IMR-90 (cell line): ENCODE data around the gene CCPG1. TPM values are rescaled to one million over a fixed set of nuclear protein-coding genes. Genes with fewer than 3 reads are reported as not detected.

Experiments
- ATAC-seq: fragments of 200-7000 bp; cut with Tn5 transposase; 2 replicates; pipeline ENCODE4 v1.9.1; 2020; ENCODE audit warnings: low read depth, mild to moderate bottlenecking, moderate library complexity
- BruUV-seq: library from RNA; stranded (reverse); fragments of 400-500 nt; replicated peaks from 2 replicates; lab custom pipeline; 2021; lab: Mats Ljungman, UMichigan
- CTCF ChIA-PET: fragments of 300-600 bp; formaldehyde crosslinking; extraction: SDS; loops from one replicate; lab custom pipeline; 2021; ENCODE audit warnings: antibody characterized with exemption; lab: Yijun Ruan, JAX
- POLR2A ChIA-PET: fragments of 300-600 bp; sonication (Branson Sonifier 250); formaldehyde crosslinking; loops from one replicate; lab custom pipeline; 2022; ENCODE audit warnings: antibody characterized with exemption; ENCODE audit not compliant: unreplicated experiment; lab: Charles Lee
- DNase-seq: peaks from one replicate; pipeline ENCODE4 v3.0.0; 2013
- H2AFZ ChIP-seq: replicated peaks from 2 replicates; pipeline ENCODE3; 2013; ENCODE audit warnings: low read length, mild to moderate bottlenecking; ENCODE audit not compliant: poor library complexity
- H2AK5ac ChIP-seq: 2 replicates; pipeline ENCODE4 v1.6.1; 2013; ENCODE audit warnings: low read depth, low read length, inconsistent platforms
- H2AK9ac ChIP-seq: replicated peaks from 2 replicates; pipeline ENCODE3; 2013; ENCODE audit warnings: mild to moderate bottlenecking, low read depth, low read length, moderate library complexity; ENCODE audit not compliant: poor library complexity
- H2BK120ac ChIP-seq: 2 replicates; pipeline ENCODE4 v1.6.1; 2013; ENCODE audit warnings: low read depth, low read length, inconsistent platforms
- H2BK15ac ChIP-seq: 3 replicates; pipeline ENCODE4 v1.6.1; 2013; ENCODE audit warnings: low read depth, low read length, inconsistent platforms
- H2BK20ac ChIP-seq: 2 replicates; pipeline ENCODE4 v1.6.1; 2013; ENCODE audit warnings: low read depth, mild to moderate bottlenecking, inconsistent platforms, low read length, moderate library complexity
- H2BK5ac ChIP-seq: 2 replicates; pipeline ENCODE4 v1.6.1; 2013; ENCODE audit warnings: mild to moderate bottlenecking, low read depth, low read length, inconsistent platforms; ENCODE audit not compliant: poor library complexity, severe bottlenecking
- H3K14ac ChIP-seq: replicated peaks from 2 replicates; pipeline ENCODE4 v1.6.1; 2013; ENCODE audit warnings: low read depth, low read length, inconsistent platforms
- H3K18ac ChIP-seq: 2 replicates; pipeline ENCODE4 v1.6.1; 2013; ENCODE audit warnings: low read depth, low read length, control low read depth
- H3K23ac ChIP-seq: 2 replicates; pipeline ENCODE4 v1.6.1; 2013; ENCODE audit warnings: low read depth, low read length, inconsistent platforms
- H3K27ac ChIP-seq: 2 replicates; pipeline ENCODE4 v1.5.1; 2013; ENCODE audit warnings: mild to moderate bottlenecking, control low read depth, low read length; ENCODE audit not compliant: insufficient read depth
- H3K27me3 ChIP-seq: 2 replicates; pipeline ENCODE4 v1.6.1; 2013; ENCODE audit warnings: low read length; ENCODE audit not compliant: control insufficient read depth, insufficient read depth
- H3K36me3 ChIP-seq: 2 replicates; pipeline ENCODE4 v1.6.1; 2013; ENCODE audit warnings: low read length, mixed read lengths; ENCODE audit not compliant: control insufficient read depth, insufficient read depth
- H3K4ac ChIP-seq: 2 replicates; pipeline ENCODE4 v1.6.1; 2013; ENCODE audit warnings: low read depth, low read length, inconsistent platforms
- H3K4me1 ChIP-seq: 2 replicates; pipeline ENCODE4 v1.6.1; 2013; ENCODE audit warnings: low read length, mixed read lengths; ENCODE audit not compliant: control insufficient read depth, insufficient read depth
- H3K4me2 ChIP-seq: 2 replicates; pipeline ENCODE4 v1.6.1; 2013; ENCODE audit warnings: low read depth, mild to moderate bottlenecking, control low read depth, low read length, moderate library complexity
- H3K4me3 ChIP-seq: 2 replicates; pipeline ENCODE4 v1.5.1; 2013; ENCODE audit warnings: low read depth, mild to moderate bottlenecking, control low read depth, low read length, moderate library complexity; ENCODE audit not compliant: insufficient read depth
- H3K56ac ChIP-seq: 2 replicates; pipeline ENCODE4 v1.6.1; 2013; ENCODE audit warnings: low read length, inconsistent platforms; ENCODE audit not compliant: insufficient read depth; ENCODE audit errors: extremely low read depth
- H3K79me1 ChIP-seq, 2 experiments: 2 replicates each; pipeline ENCODE4 v1.6.1; 2013; ENCODE audit warnings: low read length in 2 of 2, inconsistent platforms in 1 of 2, low read depth in 1 of 2
- H3K9ac ChIP-seq: 2 replicates; pipeline ENCODE4 v1.6.1; 2013; ENCODE audit warnings: low read depth, low read length, control low read depth
- H3K9me1 ChIP-seq: 2 replicates; pipeline ENCODE4 v1.6.1; 2013; ENCODE audit warnings: low read length, inconsistent platforms; ENCODE audit not compliant: insufficient read depth
- H3K9me3 ChIP-seq: 2 replicates; pipeline ENCODE4 v1.6.1; 2013; ENCODE audit warnings: low read length; ENCODE audit not compliant: control insufficient read depth, insufficient read depth
- H4K20me1 ChIP-seq: 2 replicates; pipeline ENCODE4 v1.6.1; 2013; ENCODE audit warnings: low read length, inconsistent platforms; ENCODE audit not compliant: insufficient read depth
- H4K5ac ChIP-seq: 2 replicates; pipeline ENCODE4 v1.6.1; 2013; ENCODE audit warnings: mild to moderate bottlenecking, low read depth, low read length, control low read depth
- H4K8ac ChIP-seq, 2 experiments: 2 replicates each; pipeline ENCODE4 v1.6.1; 2013; ENCODE audit warnings: low read depth in 2 of 2, low read length in 2 of 2, control low read depth in 1 of 2, inconsistent platforms in 1 of 2
- H4K91ac ChIP-seq: 2 replicates; pipeline ENCODE4 v1.6.1; 2013; ENCODE audit warnings: low read depth, low read length, inconsistent platforms; ENCODE audit not compliant: insufficient read depth
- BHLHE40 ChIP-seq: fragments of 150-350 bp; IDR thresholded peaks from 2 replicates; pipeline ENCODE4 v1.6.1; 2016; ENCODE audit warnings: mild to moderate bottlenecking, low read depth, low read length
- CEBPB ChIP-seq: IDR thresholded peaks from 2 replicates; pipeline ENCODE4 v1.6.1; 2012; ENCODE audit warnings: low read depth, low read length, improper control_type of control experiment
- CHD1 ChIP-seq: IDR thresholded peaks from 2 replicates; pipeline ENCODE4 v1.6.1; 2012; ENCODE audit warnings: low read depth, low read length, improper control_type of control experiment
- CTCF ChIP-seq: conservative IDR thresholded peaks from 2 replicates; pipeline ENCODE4 v1.5.1; 2012; ENCODE audit warnings: mild to moderate bottlenecking, low read depth, low read length, improper control_type of control experiment
- ELK1 ChIP-seq: fragments of 150-350 bp; IDR thresholded peaks from 2 replicates; pipeline ENCODE4 v1.6.1; 2016; ENCODE audit warnings: low read depth, mild to moderate bottlenecking, low read length, moderate library complexity, borderline replicate concordance
- FOS ChIP-seq: fragments of 150-350 bp; IDR thresholded peaks from 2 replicates; pipeline ENCODE4 v1.6.1; 2016; ENCODE audit warnings: low read depth, low read length
- MAFK ChIP-seq: IDR thresholded peaks from 2 replicates; pipeline ENCODE4 v1.6.1; 2012; ENCODE audit warnings: low read depth, low read length, improper control_type of control experiment
- MAZ ChIP-seq: IDR thresholded peaks from 2 replicates; pipeline ENCODE4 v1.6.1; 2012; ENCODE audit warnings: low read depth, mild to moderate bottlenecking, low read length, improper control_type of control experiment, moderate library complexity, borderline replicate concordance
- MXI1 ChIP-seq: IDR thresholded peaks from 2 replicates; pipeline ENCODE4 v1.6.1; 2012; ENCODE audit warnings: low read depth, mild to moderate bottlenecking, low read length, moderate library complexity, borderline replicate concordance
- NFE2L2 ChIP-seq: fragments of 150-350 bp; IDR thresholded peaks from 2 replicates; pipeline ENCODE4 v1.6.1; 2016; ENCODE audit warnings: low read depth, mild to moderate bottlenecking, low read length
- POLR2A ChIP-seq: IDR thresholded peaks from 2 replicates; pipeline ENCODE4 v1.6.1; 2012; ENCODE audit warnings: mild to moderate bottlenecking, low read depth, low read length
- RAD21 ChIP-seq: IDR thresholded peaks from 2 replicates; pipeline ENCODE4 v1.6.1; 2012; ENCODE audit warnings: low read length, improper control_type of control experiment
- RCOR1 ChIP-seq: IDR thresholded peaks from 2 replicates; pipeline ENCODE4 v1.6.1; 2012; ENCODE audit warnings: mild to moderate bottlenecking, low read length, improper control_type of control experiment; ENCODE audit not compliant: insufficient replicate concordance
- RFX5 ChIP-seq: IDR thresholded peaks from 2 replicates; pipeline ENCODE4 v1.8.0; 2012; ENCODE audit warnings: low read depth, mild to moderate bottlenecking, low read length, moderate library complexity
- SMC3 ChIP-seq: fragments of 150-350 bp; IDR thresholded peaks from 2 replicates; pipeline ENCODE4 v1.6.1; 2016; ENCODE audit warnings: low read depth, mild to moderate bottlenecking, antibody characterized with exemption, low read length, moderate library complexity
- USF2 ChIP-seq: fragments of 150-350 bp; IDR thresholded peaks from 2 replicates; pipeline ENCODE4 v1.6.1; 2017; ENCODE audit warnings: mild to moderate bottlenecking, antibody characterized with exemption, low read length, low read depth
- WGBS, 2 experiments: methylation state at CpG; one replicate each; pipeline versions ENCODE4 v1.1.5 to v1.1.7; 2013; ENCODE audit warnings: missing lambda C conversion rate in 2 of 2; ENCODE audit not compliant: insufficient read length in 1 of 2; ENCODE audit errors: extremely low coverage in 2 of 2; 5-methylcytosine and 5-hydroxymethylcytosine counted together
- dilution Hi-C: fragments of 300-500 bp; cut with HindIII; formaldehyde crosslinking; loops from one replicate; pipeline ENCODE4 v1.14.3; 2018; ENCODE audit warnings: low sequenced_read_pairs; ENCODE audit not compliant: unreplicated experiment
- in situ Hi-C: fragments of 300-500 bp; cut with MboI; formaldehyde crosslinking; loops from 3 replicates; pipeline ENCODE4 v1.14.3; 2019; ENCODE audit warnings: low sequenced_read_pairs, inconsistent platforms, mixed read lengths
- intact Hi-C: fragments of 100-400 bp; cut with micrococcal nuclease; formaldehyde crosslinking; loops from 2 replicates; pipeline ENCODE4 v1.10.0; 2022
- polyA plus RNA-seq, 3 experiments: library from polyadenylated mRNA; depleted of rRNA; stranded (reverse); fragments of >200 nt; gene quantifications; 2 replicates each; pipeline ENCODE4 v1.2.3, GENCODE V29; 2012; ENCODE audit warnings: low replicate concordance in 1 of 3
- total RNA-seq: library from RNA; depleted of rRNA; stranded (reverse); fragments of >200 nt; gene quantifications from 2 replicates; pipeline ENCODE4 v1.2.3, GENCODE V29; 2012

Gene CCPG1
- total and polyA plus RNA-seq, 2 of the 4 experiments (the other 2 are of a cell fraction), result 11.4 to 14.3 TPM

- Histone ChIP-seq H4K8ac (no peak overlapping the region), H3K14ac (no peak overlapping the region), H3K4me1 (peaks cover under 1% of the 10 kb centered on the region), H3K9me3 (no peaks in the 10 kb centered on the region), H3K36me3 (no peaks in the 10 kb centered on the region), H3K4me3 (no peak overlapping the region), H4K20me1 (no peaks in the 10 kb centered on the region), H2BK20ac (no peak overlapping the region), H3K4ac (no peak overlapping the region), H4K91ac (no peak overlapping the region), H4K5ac (no peak overlapping the region), H3K79me1 (no peaks in the 10 kb centered on the region), H3K9me1 (no peaks in the 10 kb centered on the region), H3K27ac (no peak overlapping the region), H2BK5ac (no peak overlapping the region), H2AK5ac (no peak overlapping the region), H3K4me2 (no peak overlapping the region), H3K18ac (no peak overlapping the region), H2AK9ac (no peak overlapping the region), H2AFZ (no peak overlapping the region), H2BK120ac (no peak overlapping the region), H2BK15ac (no peak overlapping the region), H3K56ac (no peak overlapping the region), H3K23ac (no peak overlapping the region), H3K27me3 (no peaks in the 10 kb centered on the region; the same call in 1 of the 2 replicates), H3K9ac (no peak overlapping the region)
- TF ChIP-seq CEBPB (no peak), MXI1 (no peak), MAFK (no peak), FOS (no peak), SMC3 (no peak), ELK1 (no peak), RAD21 (no peak), CTCF (no peak), POLR2A (no peak), RCOR1 (no peak), MAZ (no peak), BHLHE40 (no peak), USF2 (no peak), CHD1 (no peak), NFE2L2 (no peak), RFX5 (no peak)
- POLR2A ChIA-PET, result no interaction called here
- BruUV-seq, result no TSS peak
- dilution Hi-C loops, result no loop called here
- DNase-seq (no peak), ATAC-seq (no peak)
- WGBS, 2 experiments, result no CpG with 5 or more reads among the region's 2 CpGs
- in situ Hi-C loops, result no loop called here
- CTCF ChIA-PET, result no interaction called here
- intact Hi-C loops, result no loop called here
Measured at GRCh38 chr15:55362641-55363040, 45.5 kb downstream of the CCPG1 start.
